Measurements from ENCODE around the gene MTMR2. TPM values are rescaled to one million over a fixed set of nuclear protein-coding genes. Genes with fewer than 3 reads are reported as not detected.

Gene MTMR2
- total RNA-seq, 2 experiments from 2014 or later, result 36.9 to 37.8 TPM

GRCh38 chr11:95789506-95790122 is 134.3 kb downstream of the MTMR2 start, which contains the start of gene FAM76B:
Gene FAM76B, minus strand, starts transcription at chr11:95789782. Its CDS starts 304 bp downstream, at chr11:95789478.
- Mint-ChIP-seq H3K27ac (peak within 1 kb of the TSS; percentile 100), H3K27me3 (no peaks in the 10 kb centered on the region), H3K4me1 (ENCODE audit: low read depth) (peaks cover 52% of the 10 kb centered on the region), H3K36me3 (peaks cover 56% of the 10 kb centered on the region), H3K9me3 (no peaks in the 10 kb centered on the region), H3K4me3 (peak within 1 kb of the TSS; percentile 95)
- intact Hi-C loops (cut with micrococcal nuclease), result loop anchor here (1.0 to 5.0 kb wide), 14 partner anchors 75 to 1661 kb away; partner anchors contain the start of genes ANKRD49, CCDC82, CWC15 and ENDOD1
- ChIA-PET CTCF (interaction anchor here (1.0 to 2.3 kb wide), 9 partner anchors 25 to 722 kb away, joined by 3 to 17 read pairs (median 5); partner anchors contain the start of genes CCDC82, JRKL, MAML2 and SESN3), POLR2A (interaction anchor here (0.6 to 3.1 kb wide), 14 partner anchors 9 to 722 kb away, joined by 3 to 23 read pairs (median 4); partner anchors contain the start of genes CCDC82, JRKL, MAML2 and MTMR2)
- DNase-seq, result peak; percentile 98

GRCh38 chr11:95788921-95789505 is 134.9 kb downstream of the MTMR2 start:
- H3K27me3 Mint-ChIP-seq, result no peaks in the 10 kb centered on the region
- ChIA-PET POLR2A (interaction anchor here (0.7 to 3.1 kb wide), 11 partner anchors 8 to 724 kb away, joined by 3 to 23 read pairs (median 5); partner anchors contain the start of genes CCDC82, JRKL, MAML2 and MTMR2), CTCF (interaction anchor here (0.6 to 2.3 kb wide), 8 partner anchors 9 to 721 kb away, joined by 3 to 17 read pairs (median 5); partner anchors contain the start of genes CCDC82 and JRKL)
- peak overlapping the region; percentile 95 for H3K4me3 Mint-ChIP-seq
- H3K4me1 Mint-ChIP-seq (ENCODE audit: low read depth), result peaks cover 48% of the 10 kb centered on the region
- H3K36me3 Mint-ChIP-seq, result peaks cover 57% of the 10 kb centered on the region
- intact Hi-C loops (cut with micrococcal nuclease), result loop anchor here (1.0 to 2.0 kb wide), 4 partner anchors 74 to 638 kb away; partner anchors contain the start of gene MAML2
- DNase-seq, result peak; percentile 41
- no peaks in the 10 kb centered on the region for H3K9me3 Mint-ChIP-seq
- H3K27ac Mint-ChIP-seq, result peak overlapping the region; percentile 100

Other genes starting within 250 kb of the MTMR2 start
- gene FAM76B, start 134.3 kb downstream of the MTMR2 start, total RNA-seq, result 10 to 100 TPM; 45.0 to 45.9 TPM
- 100 to 1,000 TPM; 115 to 117 TPM for gene CEP57, start 133.6 kb downstream of the MTMR2 start, total RNA-seq